Left renal pelvis (tissue), 4 donors: Measurements from ENCODE around the gene APOBEC3F. TPM values are rescaled to one million over a fixed set of nuclear protein-coding genes. Genes with fewer than 3 reads are reported as not detected.
"Not testable (repeated sequence)": the region's sequence is repeated elsewhere in the genome, so short reads cannot be mapped to it uniquely, and the experiment has no call there.

Experiments used
- DNase-seq, 4 donors: peaks; one replicate each; pipeline ENCODE4 v3.0.0-alpha.2; 2013; ENCODE audit warnings: low read depth in 4 of 4, low spot score in 3 of 4
- polyA plus RNA-seq, 4 donors: library from polyadenylated mRNA; unstranded; fragments of 120-200 nt; gene quantifications; one replicate each; pipeline ENCODE4 v1.2.1, GENCODE V29; 2013; ENCODE audit not compliant: insufficient read length in 4 of 4

Gene APOBEC3F
- polyA plus RNA-seq, result 1 to 10 TPM; 6.7 to 9.0 (median 8.5) TPM

DNA sequence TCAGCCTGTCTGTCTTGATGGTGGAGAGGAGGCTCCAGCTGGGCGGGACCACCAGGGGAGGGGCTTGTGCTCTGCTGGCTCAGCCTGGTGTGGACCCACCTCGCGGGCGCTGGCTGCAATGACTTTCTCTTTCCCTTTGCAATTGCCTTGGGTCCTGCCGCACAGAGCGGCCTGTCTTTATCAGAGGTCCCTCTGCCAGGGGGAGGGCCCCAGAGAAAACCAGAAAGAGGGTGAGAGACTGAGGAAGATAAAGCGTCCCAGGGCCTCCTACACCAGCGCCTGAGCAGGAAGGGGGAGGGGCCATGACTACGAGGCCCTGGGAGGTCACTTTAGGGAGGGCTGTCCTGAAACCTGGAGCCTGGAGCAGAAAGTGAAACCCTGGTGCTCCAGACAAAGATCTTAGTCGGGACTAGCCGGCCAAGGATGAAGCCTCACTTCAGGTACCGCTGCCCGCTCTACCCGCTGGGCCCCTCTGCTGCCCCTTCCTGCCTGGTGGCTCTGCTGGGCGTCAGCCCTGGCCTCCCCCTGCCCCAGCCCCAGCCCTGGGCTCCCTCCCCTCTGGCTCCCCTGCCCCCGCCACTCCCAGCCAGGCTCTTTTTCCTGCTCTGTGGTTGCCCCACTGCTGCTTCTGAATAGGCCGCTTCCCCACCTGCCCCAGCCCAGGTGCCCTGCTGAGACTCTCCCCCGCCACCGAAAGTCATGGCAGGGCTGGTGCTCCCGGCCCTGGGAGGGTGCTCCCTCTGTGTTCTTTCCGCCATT lies at the start of gene APOBEC3F:
Gene APOBEC3F (plus strand): TSS at position 327 of the 759 bp plus-strand sequence. CDS start 97 bp downstream, at position 424.
- peak in 2 of 4 donors; percentile 16 to 26 for DNase-seq

- DNase-seq, result not testable (repeated sequence)
Measured at GRCh38 chr22:38992871-38993371, 47.7 kb upstream of the APOBEC3F start.

- no peak for DNase-seq
Measured at GRCh38 chr22:38996105-38996504, 44.6 kb upstream of the APOBEC3F start.

DNA sequence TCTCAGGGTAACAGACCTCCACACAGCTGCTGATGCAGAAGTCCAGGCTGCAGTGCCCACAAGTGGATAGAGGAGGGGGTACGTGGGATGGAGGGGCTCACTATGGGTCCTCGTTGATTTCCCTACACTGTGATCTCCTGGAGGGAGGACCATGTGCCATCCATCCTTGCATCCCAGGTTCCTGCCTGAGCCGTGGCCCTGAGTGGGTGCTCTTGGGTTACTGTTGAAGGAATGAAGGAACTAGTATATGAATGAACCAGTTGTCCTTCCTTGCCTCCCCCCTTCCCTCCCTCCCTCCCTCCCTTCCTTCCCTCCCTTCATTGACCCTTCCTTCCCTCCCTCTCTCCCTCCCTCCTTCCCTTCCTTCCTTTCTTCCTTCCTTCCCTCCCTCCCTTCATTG lies 43.1 kb upstream of the APOBEC3F start:
- no peak for DNase-seq

DNA sequence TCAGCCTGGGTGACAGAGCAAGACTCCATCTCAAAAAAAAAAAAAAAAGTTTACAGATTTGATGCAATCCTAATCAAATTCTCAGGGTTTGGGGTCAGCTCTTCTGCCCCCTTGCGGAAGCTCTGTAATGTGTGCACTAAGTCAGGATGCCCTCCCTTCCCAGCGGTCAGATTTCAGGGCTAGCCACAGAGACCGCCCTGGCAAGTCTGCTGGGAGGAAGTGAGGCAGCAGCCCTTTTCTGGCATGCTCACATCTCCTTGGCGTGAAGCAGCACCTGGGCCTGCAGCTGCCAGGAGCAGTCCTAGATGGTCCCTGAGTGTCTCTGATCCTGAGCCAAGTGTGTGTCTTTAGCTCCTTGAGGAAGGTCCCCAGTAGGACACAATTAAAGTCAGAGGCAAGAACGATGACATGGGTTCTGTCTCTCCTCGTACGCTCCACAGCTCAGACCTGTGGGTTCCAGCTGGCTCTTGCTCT lies 37.5 kb upstream of the APOBEC3F start:
- DNase-seq, result peak; percentile 50 to 65 (median 58)

- DNase-seq, result no peak
Measured at GRCh38 chr22:39007177-39007576, 33.5 kb upstream of the APOBEC3F start.

DNA sequence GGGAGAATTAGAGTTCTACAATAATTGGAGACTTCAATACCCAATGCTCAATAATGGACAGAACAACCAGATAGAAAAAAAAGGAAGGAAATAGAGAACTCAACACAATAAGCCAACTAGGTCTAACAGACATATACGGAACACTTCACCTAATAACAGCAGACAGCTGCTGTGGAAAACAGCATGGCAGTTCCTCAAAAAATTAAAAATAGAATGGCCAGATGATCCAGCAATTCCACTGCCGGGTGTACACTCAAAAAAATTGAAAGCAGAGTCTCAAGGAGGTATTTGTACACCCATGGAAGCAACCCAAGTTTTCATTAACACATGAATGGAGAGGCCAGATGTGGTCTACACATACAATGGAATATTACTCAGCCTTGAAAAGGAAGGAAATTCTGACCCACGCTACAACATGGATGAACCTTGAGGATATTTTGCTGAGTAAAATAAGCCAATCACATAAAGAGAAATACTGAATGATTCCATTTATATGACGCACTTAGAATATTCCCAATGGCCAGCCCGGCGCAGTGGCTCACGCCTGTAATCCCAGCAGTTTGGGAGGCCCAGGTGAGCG lies 32.3 kb upstream of the APOBEC3F start:
- DNase-seq, result not testable (repeated sequence)

DNA sequence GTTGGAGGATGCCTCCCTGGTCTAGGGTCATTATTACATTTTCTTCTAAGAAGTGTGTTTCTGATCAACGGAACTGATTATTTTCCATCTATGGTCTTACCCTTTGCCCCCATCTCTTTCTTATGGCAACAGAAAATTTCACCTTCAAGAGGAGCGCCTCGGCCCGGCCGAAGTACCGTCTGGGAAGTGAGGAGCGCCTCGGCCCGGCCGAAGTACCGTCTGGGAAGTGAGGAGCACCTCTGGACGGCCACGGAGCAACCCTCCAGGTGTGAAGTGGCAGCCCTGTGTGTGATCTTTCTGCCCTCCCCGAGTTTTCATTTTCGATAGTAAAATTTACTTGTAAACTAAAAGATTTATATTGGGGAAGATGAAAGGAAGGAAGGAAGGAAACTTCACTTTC lies 29.7 kb upstream of the APOBEC3F start:
- no peak for DNase-seq

DNA sequence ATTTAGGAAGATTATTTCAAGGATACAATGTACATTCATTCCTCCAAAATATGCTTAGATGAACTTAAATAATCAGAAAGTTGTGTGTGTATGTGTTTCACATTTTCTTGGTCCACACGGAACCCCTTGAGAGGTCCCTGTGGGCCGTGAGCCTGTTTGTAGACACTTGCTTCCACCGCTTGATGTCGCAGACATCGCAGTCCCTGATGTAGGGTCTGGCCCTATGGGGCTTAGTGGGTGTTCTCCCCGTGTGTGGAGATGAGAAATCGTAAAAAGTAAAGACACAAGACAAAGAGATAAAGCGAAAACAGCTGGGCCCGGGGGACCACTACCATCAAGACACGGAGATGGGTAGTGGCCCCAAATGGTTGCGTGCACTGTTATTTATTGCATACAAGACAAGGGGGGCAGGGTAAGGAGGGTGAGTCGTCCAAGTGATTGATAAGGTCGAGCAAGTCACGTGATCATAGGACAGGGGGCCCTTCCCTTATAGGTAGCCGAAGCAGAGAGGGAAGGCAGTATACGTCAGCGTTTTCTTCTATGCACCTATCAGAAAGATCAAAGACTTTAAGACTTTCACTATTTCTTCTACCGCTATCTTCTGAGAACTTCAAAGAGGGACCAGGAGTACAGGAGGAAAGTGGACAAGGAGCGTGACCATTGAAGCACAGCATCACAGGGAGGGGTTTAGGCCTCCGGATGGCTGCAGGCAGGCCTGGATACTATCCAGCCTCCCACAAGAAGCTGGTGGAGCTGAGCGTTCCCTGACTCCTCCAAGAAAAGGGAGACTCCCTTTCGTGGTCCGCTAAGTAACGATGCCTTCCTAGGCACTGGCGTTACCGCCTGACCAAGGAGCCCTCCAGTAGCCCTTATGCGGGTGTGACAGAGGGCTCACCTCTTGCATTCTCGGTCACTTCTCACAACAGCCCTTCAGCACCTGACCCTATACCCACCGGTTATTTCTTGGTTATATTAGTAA lies 27.8 kb upstream of the APOBEC3F start:
- no peak for DNase-seq

- not testable (repeated sequence) for DNase-seq
Measured at GRCh38 chr22:39013561-39013941, 27.1 kb upstream of the APOBEC3F start.

GRCh38 chr22:39013942-39014722 lies 26.5 kb upstream of the APOBEC3F start, which contains the start of gene APOBEC3C:
Gene APOBEC3C (plus strand): TSS chr22:39014257. CDS start chr22:39014363, 106 bp downstream.
- DNase-seq, result peak in 2 of 4 donors; percentile 43 to 50

DNA sequence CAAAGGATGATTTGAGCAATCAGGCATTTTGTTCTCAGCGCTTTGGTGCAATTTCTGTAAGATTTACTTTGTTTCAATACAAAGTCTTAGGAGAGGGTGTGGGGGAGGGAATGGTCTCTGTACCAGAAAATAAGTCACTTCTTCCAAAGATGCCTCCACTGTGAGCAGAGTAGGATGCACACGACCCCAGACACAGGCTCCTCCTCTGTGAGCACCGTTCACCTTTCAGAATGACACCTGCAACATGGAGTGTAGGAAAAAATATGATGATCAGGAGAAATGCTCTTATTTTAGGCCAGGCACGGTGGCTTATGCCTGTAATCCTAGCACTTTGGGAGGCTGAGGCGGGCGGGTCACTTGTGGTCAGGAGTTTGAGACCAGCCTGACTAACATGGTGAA lies 25.9 kb upstream of the APOBEC3F start:
- not testable (repeated sequence) for DNase-seq

GRCh38 chr22:39016592-39016991 lies 24.1 kb upstream of the APOBEC3F start:
- DNase-seq, result no peak

GRCh38 chr22:39017596-39018365 lies 22.9 kb upstream of the APOBEC3F start:
- no peak for DNase-seq

- DNase-seq, result not testable (repeated sequence)
Measured at GRCh38 chr22:39020021-39020651, 20.5 kb upstream of the APOBEC3F start.

- DNase-seq, result no peak
Measured at GRCh38 chr22:39021552-39022250, 19.0 kb upstream of the APOBEC3F start.

DNA sequence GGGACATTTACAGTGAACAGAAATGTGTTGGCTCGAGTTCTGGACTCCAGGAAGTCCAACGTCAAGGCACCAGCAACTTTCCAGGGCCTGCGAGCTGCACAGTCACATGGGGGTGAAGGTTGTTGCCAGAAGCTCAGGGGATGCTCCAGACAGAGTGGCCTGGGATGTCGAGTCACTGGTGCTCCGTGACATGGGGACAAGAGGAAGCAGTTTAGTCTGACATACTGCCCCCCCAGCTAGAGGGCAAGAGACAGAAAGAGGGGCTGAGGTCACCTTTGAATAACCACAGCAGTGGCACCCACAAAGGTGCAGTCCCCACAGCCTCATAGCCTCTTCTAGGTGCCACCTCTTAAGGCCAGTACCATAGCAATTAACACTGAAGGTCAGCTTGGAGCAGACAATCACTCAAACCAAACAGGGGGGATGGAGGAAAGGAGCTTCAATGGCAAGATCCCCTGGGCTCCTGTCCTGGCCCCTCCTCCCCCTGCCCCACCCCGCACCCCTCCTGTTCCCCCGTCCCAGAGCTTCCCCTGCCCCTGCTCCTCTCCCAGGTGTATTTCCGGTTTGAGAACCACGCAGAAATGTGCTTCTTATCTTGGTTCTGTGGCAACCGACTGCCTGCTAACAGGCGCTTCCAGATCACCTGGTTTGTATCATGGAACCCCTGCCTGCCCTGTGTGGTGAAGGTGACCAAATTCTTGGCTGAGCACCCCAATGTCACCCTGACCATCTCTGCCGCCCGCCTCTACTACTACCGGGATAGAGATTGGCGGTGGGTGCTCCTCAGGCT lies 15.9 kb upstream of the APOBEC3F start:
- no peak for DNase-seq
